Measurements from ENCODE around the gene DNAH2. TPM values are rescaled to one million over a fixed set of nuclear protein-coding genes. Genes with fewer than 3 reads are reported as not detected.
"Not testable (repeated sequence)": the region's sequence is repeated elsewhere in the genome, so short reads cannot be mapped to it uniquely, and the experiment has no call there.

DNAH2 gene
- polyA plus RNA-seq, 2 donors: 0.06 to 0.10 TPM

- H3K4me3 ChIP-seq (ENCODE audit: low read depth in 1 of 2, low read length in 2 of 2): no peak overlapping the region
- WGBS, 2 donors: 91 to 92% methylated on average over 5 of the region's 5 CpGs
- H3K36me3 ChIP-seq (ENCODE audit: control insufficient read depth in 2 of 2, insufficient read depth in 2 of 2, low read length in 1 of 2): no peaks in the 10 kb centered on the region
- H3K27me3 ChIP-seq (ENCODE audit: control insufficient read depth in 1 of 2, insufficient read depth in 2 of 2, low read length in 2 of 2): no peaks in the 10 kb centered on the region
- H3K4me1 ChIP-seq (ENCODE audit: control insufficient read depth in 2 of 2, insufficient read depth in 2 of 2, low read length in 1 of 2): peaks cover 0 to 5% of the 10 kb centered on the region in 2 donors
- H3K9me3 ChIP-seq (ENCODE audit: control insufficient read depth in 2 of 2, insufficient read depth in 1 of 2, low read depth in 1 of 2, low read length in 1 of 2): no peaks in the 10 kb centered on the region
- no peak overlapping the region for H3K27ac ChIP-seq (ENCODE audit: low read depth in 2 of 2, low read length in 1 of 2)
These were observed 72.6 kb downstream of the DNAH2 start for GRCh38 chr17:7790150-7790549.

- Histone ChIP-seq H3K9me3 (ENCODE audit: control insufficient read depth in 2 of 2, insufficient read depth in 1 of 2, low read depth in 1 of 2, low read length in 1 of 2) (no peaks in the 10 kb centered on the region), H3K27ac (ENCODE audit: low read depth in 2 of 2, low read length in 1 of 2) (no peak overlapping the region), H3K4me3 (ENCODE audit: low read depth in 1 of 2, low read length in 2 of 2) (no peak overlapping the region), H3K4me1 (ENCODE audit: control insufficient read depth in 2 of 2, insufficient read depth in 2 of 2, low read length in 1 of 2) (no peaks in the 10 kb centered on the region), H3K36me3 (ENCODE audit: control insufficient read depth in 2 of 2, insufficient read depth in 2 of 2, low read length in 1 of 2) (no peaks in the 10 kb centered on the region), H3K27me3 (ENCODE audit: control insufficient read depth in 1 of 2, insufficient read depth in 2 of 2, low read length in 2 of 2) (no peaks in the 10 kb centered on the region)
- 92 to 94% methylated on average over 17 of the region's 17 CpGs for WGBS, 2 donors
These were observed 75.1 kb downstream of the DNAH2 start for GRCh38 chr17:7792611-7793010.

- H3K27ac ChIP-seq (ENCODE audit: low read depth in 2 of 2, low read length in 1 of 2): no peak overlapping the region
- H3K9me3 ChIP-seq (ENCODE audit: control insufficient read depth in 2 of 2, insufficient read depth in 1 of 2, low read depth in 1 of 2, low read length in 1 of 2): no peaks in the 10 kb centered on the region
- H3K4me3 ChIP-seq (ENCODE audit: low read depth in 1 of 2, low read length in 2 of 2): no peak overlapping the region
- WGBS, 2 donors: 60 to 66% methylated on average over 19 of the region's 19 CpGs
- no peaks in the 10 kb centered on the region for H3K27me3 ChIP-seq (ENCODE audit: control insufficient read depth in 1 of 2, insufficient read depth in 2 of 2, low read length in 2 of 2)
- H3K4me1 ChIP-seq (ENCODE audit: control insufficient read depth in 2 of 2, insufficient read depth in 2 of 2, low read length in 1 of 2): no peaks in the 10 kb centered on the region
- H3K36me3 ChIP-seq (ENCODE audit: control insufficient read depth in 2 of 2, insufficient read depth in 2 of 2, low read length in 1 of 2): no peaks in the 10 kb centered on the region
These were observed 76.6 kb downstream of the DNAH2 start for GRCh38 chr17:7794075-7794663.

- Histone ChIP-seq H3K36me3 (ENCODE audit: control insufficient read depth in 2 of 2, insufficient read depth in 2 of 2, low read length in 1 of 2) (no peaks in the 10 kb centered on the region), H3K4me1 (ENCODE audit: control insufficient read depth in 2 of 2, insufficient read depth in 2 of 2, low read length in 1 of 2) (no peaks in the 10 kb centered on the region), H3K9me3 (ENCODE audit: control insufficient read depth in 2 of 2, insufficient read depth in 1 of 2, low read depth in 1 of 2, low read length in 1 of 2) (no peaks in the 10 kb centered on the region), H3K4me3 (ENCODE audit: low read depth in 1 of 2, low read length in 2 of 2) (no peak overlapping the region), H3K27ac (ENCODE audit: low read depth in 2 of 2, low read length in 1 of 2) (no peak overlapping the region), H3K27me3 (ENCODE audit: control insufficient read depth in 1 of 2, insufficient read depth in 2 of 2, low read length in 2 of 2) (no peaks in the 10 kb centered on the region)
- 88 to 92% methylated on average over 13 of the region's 13 CpGs for WGBS, 2 donors
These were observed 80.4 kb downstream of the DNAH2 start for GRCh38 chr17:7797976-7798375.

GRCh38 chr17:7798839-7799238 is 81.3 kb downstream of the DNAH2 start:
- Histone ChIP-seq H3K4me1 (ENCODE audit: control insufficient read depth in 2 of 2, insufficient read depth in 2 of 2, low read length in 1 of 2) (no peaks in the 10 kb centered on the region), H3K4me3 (ENCODE audit: low read depth in 1 of 2, low read length in 2 of 2) (no peak overlapping the region), H3K27me3 (ENCODE audit: control insufficient read depth in 1 of 2, insufficient read depth in 2 of 2, low read length in 2 of 2) (no peaks in the 10 kb centered on the region), H3K36me3 (ENCODE audit: control insufficient read depth in 2 of 2, insufficient read depth in 2 of 2, low read length in 1 of 2) (no peaks in the 10 kb centered on the region), H3K9me3 (ENCODE audit: control insufficient read depth in 2 of 2, insufficient read depth in 1 of 2, low read depth in 1 of 2, low read length in 1 of 2) (no peaks in the 10 kb centered on the region), H3K27ac (ENCODE audit: low read depth in 2 of 2, low read length in 1 of 2) (no peak overlapping the region)
- 74 to 77% methylated on average over 13 of the region's 13 CpGs for WGBS, 2 donors

GRCh38 chr17:7803981-7804380 is 86.4 kb downstream of the DNAH2 start:
- Histone ChIP-seq H3K27me3 (ENCODE audit: control insufficient read depth in 1 of 2, insufficient read depth in 2 of 2, low read length in 2 of 2) (no peaks in the 10 kb centered on the region), H3K4me1 (ENCODE audit: control insufficient read depth in 2 of 2, insufficient read depth in 2 of 2, low read length in 1 of 2) (no peaks in the 10 kb centered on the region), H3K27ac (ENCODE audit: low read depth in 2 of 2, low read length in 1 of 2) (no peak overlapping the region), H3K36me3 (ENCODE audit: control insufficient read depth in 2 of 2, insufficient read depth in 2 of 2, low read length in 1 of 2) (no peaks in the 10 kb centered on the region), H3K4me3 (ENCODE audit: low read depth in 1 of 2, low read length in 2 of 2) (no peak overlapping the region), H3K9me3 (ENCODE audit: control insufficient read depth in 2 of 2, insufficient read depth in 1 of 2, low read depth in 1 of 2, low read length in 1 of 2) (no peaks in the 10 kb centered on the region)
- WGBS, 2 donors: 21 to 27% methylated on average over 13 of the region's 13 CpGs

- H3K4me3 ChIP-seq (ENCODE audit: low read depth in 1 of 2, low read length in 2 of 2): no peak overlapping the region
- 85 to 86% methylated on average over 6 of the region's 6 CpGs for WGBS, 2 donors
These were observed 89.0 kb downstream of the DNAH2 start for GRCh38 chr17:7806587-7806986.

GRCh38 chr17:7807206-7807605 is 89.7 kb downstream of the DNAH2 start:
- no peak overlapping the region for H3K4me3 ChIP-seq (ENCODE audit: low read depth in 1 of 2, low read length in 2 of 2)
- 88 to 93% methylated on average over 21 of the region's 21 CpGs for WGBS, 2 donors
- H3K4me1 ChIP-seq (ENCODE audit: control insufficient read depth in 2 of 2, insufficient read depth in 2 of 2, low read length in 1 of 2): no peaks in the 10 kb centered on the region
- H3K36me3 ChIP-seq (ENCODE audit: control insufficient read depth in 2 of 2, insufficient read depth in 2 of 2, low read length in 1 of 2): no peaks in the 10 kb centered on the region
- no peak overlapping the region for H3K27ac ChIP-seq (ENCODE audit: low read depth in 2 of 2, low read length in 1 of 2)
- no peaks in the 10 kb centered on the region for H3K27me3 ChIP-seq (ENCODE audit: control insufficient read depth in 1 of 2, insufficient read depth in 2 of 2, low read length in 2 of 2)
- H3K9me3 ChIP-seq (ENCODE audit: control insufficient read depth in 2 of 2, insufficient read depth in 1 of 2, low read depth in 1 of 2, low read length in 1 of 2): no peaks in the 10 kb centered on the region

More at GRCh38 chr17:7806587-7806986, 89.0 kb downstream of the DNAH2 start:
- Histone ChIP-seq H3K27me3 (ENCODE audit: control insufficient read depth in 1 of 2, insufficient read depth in 2 of 2, low read length in 2 of 2) (no peaks in the 10 kb centered on the region), H3K4me1 (ENCODE audit: control insufficient read depth in 2 of 2, insufficient read depth in 2 of 2, low read length in 1 of 2) (no peaks in the 10 kb centered on the region), H3K9me3 (ENCODE audit: control insufficient read depth in 2 of 2, insufficient read depth in 1 of 2, low read depth in 1 of 2, low read length in 1 of 2) (no peaks in the 10 kb centered on the region), H3K36me3 (ENCODE audit: control insufficient read depth in 2 of 2, insufficient read depth in 2 of 2, low read length in 1 of 2) (no peaks in the 10 kb centered on the region), H3K27ac (ENCODE audit: low read depth in 2 of 2, low read length in 1 of 2) (no peak overlapping the region)

- Histone ChIP-seq H3K36me3 (ENCODE audit: control insufficient read depth in 2 of 2, insufficient read depth in 2 of 2, low read length in 1 of 2) (no peaks in the 10 kb centered on the region), H3K27me3 (ENCODE audit: control insufficient read depth in 1 of 2, insufficient read depth in 2 of 2, low read length in 2 of 2) (no peaks in the 10 kb centered on the region)
These were observed 91.7 kb downstream of the DNAH2 start for GRCh38 chr17:7809086-7809790.

GRCh38 chr17:7809791-7810343 is 92.3 kb downstream of the DNAH2 start:
- 66 to 74% methylated on average over 9 of the region's 9 CpGs for WGBS, 2 donors
- not testable (repeated sequence) for H3K4me1 ChIP-seq (ENCODE audit: control insufficient read depth in 2 of 2, insufficient read depth in 2 of 2, low read length in 1 of 2); H3K4me3 ChIP-seq (ENCODE audit: low read depth in 1 of 2, low read length in 2 of 2); H3K27me3 ChIP-seq (ENCODE audit: control insufficient read depth in 1 of 2, insufficient read depth in 2 of 2, low read length in 2 of 2); H3K9me3 ChIP-seq (ENCODE audit: control insufficient read depth in 2 of 2, insufficient read depth in 1 of 2, low read depth in 1 of 2, low read length in 1 of 2); H3K27ac ChIP-seq (ENCODE audit: low read depth in 2 of 2, low read length in 1 of 2); H3K36me3 ChIP-seq (ENCODE audit: control insufficient read depth in 2 of 2, insufficient read depth in 2 of 2, low read length in 1 of 2)

More at GRCh38 chr17:7809086-7809790, 91.7 kb downstream of the DNAH2 start:
- Histone ChIP-seq H3K27ac (ENCODE audit: low read depth in 2 of 2, low read length in 1 of 2) (no peak overlapping the region), H3K9me3 (ENCODE audit: control insufficient read depth in 2 of 2, insufficient read depth in 1 of 2, low read depth in 1 of 2, low read length in 1 of 2) (no peaks in the 10 kb centered on the region), H3K4me3 (ENCODE audit: low read depth in 1 of 2, low read length in 2 of 2) (no peak overlapping the region), H3K4me1 (ENCODE audit: control insufficient read depth in 2 of 2, insufficient read depth in 2 of 2, low read length in 1 of 2) (no peaks in the 10 kb centered on the region)
- WGBS, 2 donors: 44 to 55% methylated on average over 11 of the region's 11 CpGs

All from esophagus (tissue), 2 donors.